ENCODE measurements around the gene ATXN7L3. TPM values are rescaled to one million over a fixed set of nuclear protein-coding genes. Genes with fewer than 3 reads are reported as not detected.
A peak's percentile ranks its signal among the peaks of the same experiment; 100 is the strongest.

ATXN7L3 gene
- total and polyA plus RNA-seq, 10 of the 15 experiments (the other 5 are each of a cell fraction or from before 2014, with no cell fraction given) = 0.71 to 78.7 (median 32.7) TPM

DNA sequence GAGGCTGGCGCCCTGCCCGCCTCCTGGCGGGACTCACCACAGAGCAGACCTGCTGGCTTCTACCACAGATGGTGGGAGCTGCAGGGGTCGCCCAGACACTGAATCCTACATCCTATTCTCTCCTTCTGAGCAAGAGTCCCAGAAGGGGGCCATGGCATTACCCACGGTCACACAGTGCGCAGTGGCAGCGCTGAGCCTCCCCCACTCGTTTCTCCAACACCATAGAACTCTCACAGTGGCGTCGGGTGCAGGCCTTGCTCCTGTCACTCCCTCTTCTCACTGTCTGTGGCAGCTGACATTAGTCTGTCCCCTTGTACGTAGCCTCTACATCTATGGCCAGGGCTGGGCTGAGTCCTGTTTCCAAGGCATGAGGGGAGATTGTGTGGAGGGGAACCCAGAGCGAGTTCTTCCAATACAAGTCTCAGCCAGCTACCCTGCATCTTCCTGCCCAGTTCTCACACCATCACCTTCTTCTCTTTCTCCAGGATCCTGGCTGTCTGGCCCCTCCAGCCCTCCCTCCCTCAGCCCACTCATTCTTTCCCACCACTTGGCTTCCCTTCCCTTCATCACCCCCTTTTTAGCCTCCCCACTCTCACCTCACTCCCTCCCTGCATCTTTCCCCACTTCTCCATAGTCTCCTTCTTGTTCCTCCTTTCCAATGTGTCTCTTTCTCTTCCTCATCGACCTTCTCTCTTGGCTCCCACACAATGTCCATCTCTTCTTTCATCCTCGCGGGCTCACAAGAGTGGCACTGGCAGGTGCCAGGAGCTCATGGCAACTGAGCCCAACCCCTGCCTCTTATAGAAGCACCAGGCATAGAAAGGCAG lies 13.9 kb upstream of the ATXN7L3 start (continued):
- TF ChIP-seq CTCF (IDR thresholded peaks at IDR 0.05 in 2 of 3, conservative IDR thresholded peaks at IDR 0.05 in 1 of 3; ENCODE audit: control insufficient read depth in 2 of 3, extremely low read depth in 1 of 3, insufficient read depth in 1 of 3, low read depth in 3 of 3, low read length in 3 of 3) = no peak
- TF ChIP-seq CREB1 (IDR thresholded peaks at IDR 0.05; ENCODE audit: low read depth) = no peak
- no peak for TF ChIP-seq ZNF217 (IDR thresholded peaks at IDR 0.05)
- no peak for TF ChIP-seq POU2F2 (IDR thresholded peaks at IDR 0.05; ENCODE audit: borderline replicate concordance, low read depth, low read length)
- TF ChIP-seq, protein P1, sequence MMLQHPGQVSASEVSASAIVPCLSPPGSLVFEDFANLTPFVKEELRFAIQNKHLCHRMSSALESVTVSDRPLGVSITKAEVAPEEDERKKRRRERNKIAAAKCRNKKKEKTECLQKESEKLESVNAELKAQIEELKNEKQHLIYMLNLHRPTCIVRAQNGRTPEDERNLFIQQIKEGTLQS (IDR thresholded peaks at IDR 0.05; ENCODE audit: borderline replicate concordance, extremely low read depth, low read depth, low read length) = no peak
- TF ChIP-seq SIX5 (IDR thresholded peaks at IDR 0.05; ENCODE audit: low read depth, low read length, severe bottlenecking) = no peak
- TF ChIP-seq PAX5 (IDR thresholded peaks at IDR 0.05; ENCODE audit: borderline replicate concordance, low read depth, low read length) = no peak
- TF ChIP-seq EED (IDR thresholded peaks at IDR 0.05; ENCODE audit: low read depth) = no peak
- TF ChIP-seq MXI1 (IDR thresholded peaks at IDR 0.05; ENCODE audit: low read depth, low read length) = no peak
- TF ChIP-seq, protein P2, sequence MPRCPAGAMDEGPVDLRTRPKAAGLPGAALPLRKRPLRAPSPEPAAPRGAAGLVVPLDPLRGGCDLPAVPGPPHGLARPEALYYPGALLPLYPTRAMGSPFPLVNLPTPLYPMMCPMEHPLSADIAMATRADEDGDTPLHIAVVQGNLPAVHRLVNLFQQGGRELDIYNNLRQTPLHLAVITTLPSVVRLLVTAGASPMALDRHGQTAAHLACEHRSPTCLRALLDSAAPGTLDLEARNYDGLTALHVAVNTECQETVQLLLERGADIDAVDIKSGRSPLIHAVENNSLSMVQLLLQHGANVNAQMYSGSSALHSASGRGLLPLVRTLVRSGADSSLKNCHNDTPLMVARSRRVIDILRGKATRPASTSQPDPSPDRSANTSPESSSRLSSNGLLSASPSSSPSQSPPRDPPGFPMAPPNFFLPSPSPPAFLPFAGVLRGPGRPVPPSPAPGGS (IDR thresholded peaks at IDR 0.05; ENCODE audit: borderline replicate concordance, insufficient read depth, low read depth, low read length, poor library complexity, severe bottlenecking) = peak; percentile 32
- TF ChIP-seq, protein P3, sequence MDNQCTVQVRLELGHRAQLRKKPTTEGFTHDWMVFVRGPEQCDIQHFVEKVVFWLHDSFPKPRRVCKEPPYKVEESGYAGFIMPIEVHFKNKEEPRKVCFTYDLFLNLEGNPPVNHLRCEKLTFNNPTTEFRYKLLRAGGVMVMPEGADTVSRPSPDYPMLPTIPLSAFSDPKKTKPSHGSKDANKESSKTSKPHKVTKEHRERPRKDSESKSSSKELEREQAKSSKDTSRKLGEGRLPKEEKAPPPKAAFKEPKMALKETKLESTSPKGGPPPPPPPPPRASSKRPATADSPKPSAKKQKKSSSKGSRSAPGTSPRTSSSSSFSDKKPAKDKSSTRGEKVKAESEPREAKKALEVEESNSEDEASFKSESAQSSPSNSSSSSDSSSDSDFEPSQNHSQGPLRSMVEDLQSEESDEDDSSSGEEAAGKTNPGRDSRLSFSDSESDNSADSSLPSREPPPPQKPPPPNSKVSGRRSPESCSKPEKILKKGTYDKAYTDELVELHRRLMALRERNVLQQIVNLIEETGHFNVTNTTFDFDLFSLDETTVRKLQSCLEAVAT (IDR thresholded peaks at IDR 0.05) = no peak
- no peak for TF ChIP-seq ZNF207 (IDR thresholded peaks at IDR 0.05; ENCODE audit: borderline replicate concordance)
- no peak for TF ChIP-seq ASH2L (IDR thresholded peaks at IDR 0.05; ENCODE audit: borderline replicate concordance, low read depth)
- no peak for TF ChIP-seq CHD4 (IDR thresholded peaks at IDR 0.05)
- TF ChIP-seq SKIL (IDR thresholded peaks at IDR 0.05; ENCODE audit: low read depth, poor library complexity, severe bottlenecking) = no peak
- peak; percentile 69; the same call in 1 of the 2 replicates for TF ChIP-seq POLR2A (IDR thresholded peaks at IDR 0.05; ENCODE audit: low read depth, low read length)
- no peak for TF ChIP-seq JUND (IDR thresholded peaks at IDR 0.05; ENCODE audit: low read depth, low read length)
- no peak for TF ChIP-seq FOXM1 (IDR thresholded peaks at IDR 0.05; ENCODE audit: low read depth, low read length)
- TF ChIP-seq E4F1 (IDR thresholded peaks at IDR 0.05; ENCODE audit: borderline replicate concordance, partially characterized antibody) = no peak
